Activated CD8-positive, alpha-beta memory T cell treated with anti-CD3 and anti-CD28 coated beads for 24 hours (primary cell): ENCODE data around the gene DNAL1.
A peak's percentile ranks its signal among the peaks of the same experiment; 100 is the strongest.

ENCODE experiments used
- DNase-seq: peaks from one replicate; pipeline ENCODE4 v3.0.0-alpha.2; 2020

DNAL1 gene

GRCh38 chr14:73710737-73711136 is 66.0 kb downstream of the DNAL1 start:
- DNase-seq, result no peak

DNA sequence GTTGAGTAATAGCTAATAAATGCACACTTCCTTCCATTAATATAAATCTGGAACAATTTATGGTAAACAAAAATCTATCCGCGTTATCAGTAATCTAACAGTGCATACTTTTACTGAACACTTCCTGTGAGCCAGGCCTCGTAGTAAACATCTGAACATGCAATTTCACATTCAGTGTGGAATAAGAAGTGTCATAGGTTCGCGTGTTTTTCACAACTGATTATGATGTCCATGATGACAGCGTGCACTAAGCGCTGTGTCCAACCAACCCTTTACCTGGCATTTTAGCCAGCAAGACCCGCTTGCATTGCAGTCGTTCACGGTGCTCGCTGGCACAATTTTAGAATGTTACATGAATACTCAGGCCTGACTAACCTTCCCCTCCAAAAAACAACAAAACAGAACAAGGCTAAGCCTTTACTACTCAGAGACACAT is 67.3 kb downstream of the DNAL1 start:
- no peak for DNase-seq

- peak; percentile 73 for DNase-seq
These were observed 67.9 kb downstream of the DNAL1 start for GRCh38 chr14:73712540-73713180.

- DNase-seq, result no peak
These were observed 68.5 kb downstream of the DNAL1 start for GRCh38 chr14:73713206-73713802.

DNA sequence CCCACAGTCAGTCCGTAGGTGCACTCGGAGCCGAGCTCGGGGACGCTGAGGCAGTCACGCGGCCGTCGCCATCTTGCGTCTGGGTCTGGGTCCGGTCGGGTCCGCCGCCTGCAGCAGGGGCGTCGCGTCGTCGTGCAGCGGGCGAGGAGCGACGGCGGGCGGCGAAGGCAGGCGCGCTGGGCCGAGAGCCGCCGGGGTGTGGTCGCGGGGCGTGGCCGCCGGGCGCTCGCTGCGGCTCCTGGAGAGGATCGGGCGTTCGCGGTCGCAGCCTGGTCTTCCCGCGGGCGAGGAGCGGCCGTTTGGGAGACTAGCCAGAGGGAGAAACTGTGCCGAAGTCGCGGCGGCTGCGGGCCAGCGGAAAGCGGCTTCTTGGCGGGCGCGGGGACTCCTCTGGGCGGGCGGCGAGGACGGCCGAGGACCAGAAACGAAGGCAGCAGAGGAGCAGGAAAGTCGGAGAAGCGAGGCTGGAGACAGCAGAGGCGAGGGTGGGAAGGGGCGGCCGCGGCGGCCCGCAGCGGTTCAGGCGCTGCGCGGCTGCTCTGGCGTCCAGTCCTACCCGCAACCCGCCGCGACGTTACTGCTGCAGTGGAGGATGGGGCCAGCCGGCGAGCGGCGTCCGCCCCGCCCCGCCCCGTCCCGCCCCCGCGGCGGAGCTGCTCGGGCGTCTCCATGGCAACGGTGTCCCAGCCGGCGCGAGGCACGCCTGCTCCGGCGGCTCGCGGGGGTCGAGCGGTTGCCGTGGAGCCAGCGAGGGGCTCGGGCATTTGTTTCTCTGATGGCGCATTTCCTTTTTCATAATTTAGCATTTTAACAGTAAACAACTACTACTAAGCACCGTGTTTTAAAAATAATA is 69.2 kb downstream of the DNAL1 start, which contains the start of gene PNMA1:
Gene PNMA1 (minus strand): TSS at position 582 of the 853 bp plus-strand sequence. CDS start 745 bp downstream, outside the sequence.
- DNase-seq, result peak; percentile 93

- DNase-seq, result no peak
These were observed 69.9 kb downstream of the DNAL1 start for GRCh38 chr14:73714656-73715081.

DNA sequence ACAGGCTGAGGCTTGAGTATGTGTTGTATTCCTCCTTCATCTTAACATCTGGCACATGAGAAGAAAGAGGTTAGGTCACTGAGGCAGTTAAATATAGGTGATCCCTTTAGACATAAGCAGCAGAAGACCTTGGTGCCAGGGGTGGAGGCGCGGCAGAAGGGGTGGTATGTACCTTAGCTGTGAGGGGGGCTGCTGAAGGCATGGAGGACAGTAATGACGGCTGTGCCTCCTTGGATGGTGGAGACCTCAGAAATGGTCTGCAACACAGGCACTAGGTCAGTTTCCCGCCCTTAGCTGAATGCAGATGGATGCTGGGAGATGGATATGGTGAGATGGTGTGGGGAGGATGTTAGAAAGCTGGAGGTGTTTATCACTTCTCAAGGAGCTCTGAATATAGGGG is 70.9 kb downstream of the DNAL1 start:
- DNase-seq, result no peak

- DNase-seq, result no peak
These were observed 72.5 kb downstream of the DNAL1 start for GRCh38 chr14:73717266-73717665.

DNA sequence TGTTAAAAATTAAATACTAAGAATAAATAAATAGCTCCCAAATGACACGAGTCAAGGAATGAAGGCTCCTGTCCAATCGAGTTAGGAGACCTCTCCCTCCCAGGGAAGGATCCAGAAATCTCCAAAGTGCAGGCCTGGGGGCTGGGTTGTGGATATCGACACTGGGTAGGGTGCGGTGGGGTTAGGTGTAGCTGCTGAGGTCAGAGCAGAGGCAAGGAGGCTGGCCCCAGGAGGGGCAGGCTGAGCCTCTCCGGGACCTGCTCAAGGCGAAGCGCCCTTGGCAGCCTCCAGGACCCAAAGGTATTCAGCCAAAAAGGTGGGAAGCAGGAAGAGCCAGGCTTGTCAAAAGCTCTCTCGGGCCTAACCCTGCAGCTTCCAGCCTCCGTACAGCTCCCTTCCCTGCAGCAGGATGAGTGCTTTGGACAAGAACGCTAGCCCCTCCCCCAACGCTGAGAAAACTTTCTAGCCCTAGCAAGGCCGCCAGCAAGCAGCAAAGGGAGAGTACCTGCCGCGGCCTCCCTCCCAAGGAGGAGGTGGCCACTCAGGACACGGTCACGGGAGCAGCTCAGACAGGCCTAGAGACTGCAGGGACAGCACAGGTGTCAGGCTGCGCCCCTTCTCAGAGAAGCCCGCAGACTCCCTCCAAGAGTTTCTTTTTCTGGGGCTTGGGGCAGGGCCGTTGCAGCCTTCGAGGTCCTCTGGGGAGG is 73.1 kb downstream of the DNAL1 start:
- DNase-seq, result no peak

DNA sequence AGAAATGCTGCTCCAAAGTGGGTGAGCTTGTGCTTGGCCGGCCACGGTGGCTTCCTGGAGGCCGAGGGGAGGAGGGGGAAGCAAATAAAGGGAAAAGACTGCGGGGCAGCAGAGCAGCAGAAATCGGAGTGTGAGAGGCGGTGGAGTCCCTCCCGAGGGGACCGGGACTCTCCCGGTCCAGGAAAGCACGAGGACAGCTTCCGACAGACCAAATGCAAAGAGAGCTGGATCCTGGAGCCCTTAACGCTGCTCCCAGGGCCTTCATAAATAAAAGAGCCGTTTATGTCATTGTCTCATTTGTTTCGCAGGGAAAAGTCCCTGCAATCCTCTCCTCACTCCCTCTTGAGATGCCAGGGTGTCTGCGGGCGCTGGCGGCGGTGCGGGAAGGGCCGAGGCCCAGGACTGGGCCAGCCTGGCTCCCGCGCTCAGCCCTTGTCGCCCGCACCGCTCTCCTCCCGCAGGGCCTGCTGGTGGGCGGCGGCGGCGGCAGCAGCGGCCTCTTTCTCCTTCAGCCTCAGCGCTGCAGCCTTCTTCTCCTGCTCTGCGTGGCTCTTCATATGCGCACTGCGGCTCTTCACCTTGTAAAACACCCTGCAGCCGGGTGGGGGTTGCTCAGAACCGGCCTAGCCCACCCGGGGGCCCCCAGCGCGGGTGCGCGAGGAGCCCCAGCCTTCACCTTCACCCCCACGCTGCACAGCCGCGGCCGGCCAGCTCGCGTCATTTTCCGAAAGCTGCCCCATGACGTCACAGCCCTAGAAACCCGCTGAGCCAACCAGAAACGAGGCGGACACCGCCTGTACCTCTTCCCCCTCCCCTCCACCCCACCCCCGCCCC is 73.8 kb downstream of the DNAL1 start:
- no peak for DNase-seq

GRCh38 chr14:73719361-73719760 is 74.6 kb downstream of the DNAL1 start:
- no peak for DNase-seq

GRCh38 chr14:73719791-73720190 is 75.0 kb downstream of the DNAL1 start:
- DNase-seq, result no peak

DNA sequence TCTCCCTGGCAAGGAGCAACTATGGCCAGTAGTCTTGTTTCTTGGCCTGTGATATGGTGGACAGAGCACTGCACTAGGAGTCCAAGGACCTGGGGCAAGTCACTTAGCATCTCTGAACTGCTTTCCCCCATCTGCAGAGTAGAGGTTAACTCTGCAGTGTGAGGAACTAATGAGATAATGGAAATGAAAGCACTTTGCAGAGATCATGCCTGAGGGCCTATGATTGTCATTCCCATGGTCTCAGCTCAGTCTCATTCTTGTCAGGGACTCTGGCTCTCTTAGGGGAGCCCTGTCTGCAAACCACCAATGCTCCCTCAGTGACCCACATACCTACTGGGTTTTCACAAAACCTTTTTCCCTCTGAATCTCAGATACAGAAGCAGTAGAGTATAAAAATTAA is 75.8 kb downstream of the DNAL1 start:
- DNase-seq, result no peak

DNA sequence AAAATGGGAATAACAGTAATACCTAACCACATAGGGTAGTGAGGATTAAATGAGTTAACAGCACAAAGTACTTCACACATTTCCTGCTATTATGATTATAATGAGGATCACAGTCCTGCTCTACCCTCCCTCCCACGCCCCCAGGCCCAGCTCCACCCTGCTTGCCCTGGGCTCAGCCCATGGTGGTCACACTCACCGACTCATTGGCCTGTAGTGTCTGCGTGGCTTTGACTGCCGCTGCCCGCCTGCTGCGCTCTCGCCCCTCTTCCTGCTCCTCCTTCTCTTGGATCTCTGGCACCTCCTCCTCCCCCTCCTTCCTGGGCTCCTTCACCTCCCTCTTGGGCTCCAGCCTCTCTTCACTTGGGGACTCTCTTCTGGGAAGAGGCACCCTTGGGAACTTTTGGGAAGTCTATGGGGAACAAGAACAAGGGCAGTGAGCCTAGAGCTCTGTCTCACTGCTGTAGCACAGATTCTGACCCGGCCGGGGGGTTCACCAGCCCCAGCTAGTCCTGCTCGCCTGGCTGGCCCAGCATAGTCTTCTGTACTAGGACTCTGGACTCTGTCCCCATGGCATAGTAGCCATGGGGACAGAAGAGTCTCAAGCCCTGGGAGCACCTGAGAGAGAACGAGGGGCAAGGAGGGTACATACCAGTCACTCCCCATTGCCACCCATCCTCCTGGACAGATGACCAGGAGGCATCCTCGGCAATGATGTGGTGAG is 76.5 kb downstream of the DNAL1 start:
- no peak for DNase-seq

DNA sequence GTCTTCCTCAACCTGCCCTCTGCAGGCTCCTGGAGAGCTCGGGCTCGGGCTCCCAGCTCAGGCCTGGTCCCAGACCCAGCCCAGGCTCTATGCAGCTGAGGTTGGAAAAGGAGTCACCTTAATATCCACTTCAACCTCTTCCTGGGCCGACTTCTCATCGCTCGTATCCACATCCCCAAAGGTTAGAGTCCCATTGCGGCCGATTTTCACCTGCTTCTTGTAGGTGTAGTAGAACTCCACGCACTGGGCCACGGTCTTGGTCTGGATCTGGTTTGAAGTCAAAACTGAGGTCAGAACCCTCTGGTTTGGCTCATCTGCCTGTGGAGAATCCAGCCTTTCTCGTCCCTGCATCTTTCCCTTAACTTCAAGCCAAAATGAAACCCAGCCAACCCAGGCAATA is 77.8 kb downstream of the DNAL1 start:
- DNase-seq, result peak; percentile 47

DNA sequence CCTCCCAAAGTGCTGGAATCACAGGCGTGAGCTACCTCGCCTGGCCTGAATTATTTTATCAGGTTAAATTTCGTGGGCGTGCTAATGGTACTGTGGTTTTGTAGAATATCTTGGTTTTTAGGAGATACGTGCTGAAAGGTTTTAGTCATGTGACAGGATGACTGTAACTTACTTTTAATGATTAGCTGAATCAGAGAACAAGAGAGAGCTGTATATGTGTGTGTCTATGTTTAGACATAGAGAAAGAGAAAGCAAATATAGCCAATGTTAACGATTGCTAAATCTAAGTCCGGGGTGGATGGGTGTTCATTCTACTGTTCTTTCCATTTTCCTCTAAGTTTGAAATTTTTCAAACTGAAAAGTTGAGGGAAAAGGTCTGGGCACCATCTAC is 78.6 kb downstream of the DNAL1 start:
- DNase-seq, result no peak

DNA sequence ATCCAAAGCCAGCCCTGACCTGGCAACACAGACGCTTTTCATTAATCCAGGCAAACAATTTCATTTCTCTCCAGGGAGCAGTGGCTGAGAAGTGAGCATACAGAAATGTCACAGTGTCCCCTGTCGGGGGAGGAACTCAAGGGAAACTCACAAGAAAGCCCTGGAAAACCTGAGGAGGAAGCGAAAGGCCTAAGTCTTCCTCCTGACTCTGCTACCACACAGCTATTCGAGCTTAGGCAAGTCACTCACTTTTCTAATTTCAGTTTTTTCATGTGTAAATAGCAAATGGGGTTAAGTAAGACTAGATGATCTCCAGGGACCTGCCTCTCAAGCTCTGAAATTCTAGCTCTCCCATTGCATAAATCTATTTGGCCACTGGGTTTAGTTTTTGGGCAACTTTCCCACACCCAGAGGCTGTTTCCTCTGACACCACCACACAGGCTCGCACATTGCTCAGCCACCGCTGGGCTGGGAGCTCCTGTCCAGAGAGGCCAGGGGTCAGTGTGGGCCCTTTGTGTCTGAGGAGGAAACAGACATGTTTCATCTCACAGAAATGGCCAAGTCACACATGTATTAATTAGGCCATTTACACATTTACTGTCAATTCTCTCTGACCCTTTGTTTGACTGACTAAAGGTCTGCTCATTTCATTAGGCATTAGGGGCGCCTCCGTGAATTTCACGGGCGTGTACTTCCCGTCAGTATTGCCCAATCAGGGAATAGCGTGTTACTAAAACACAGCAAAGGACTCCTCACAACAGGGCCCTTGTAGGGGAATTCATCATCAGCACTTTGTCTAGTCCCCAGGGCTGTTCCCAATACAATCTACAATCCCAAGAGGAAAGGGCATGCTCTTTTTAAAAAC is 79.2 kb downstream of the DNAL1 start:
- DNase-seq, result no peak

GRCh38 chr14:73724696-73725095 is 79.9 kb downstream of the DNAL1 start:
- DNase-seq, result no peak

DNA sequence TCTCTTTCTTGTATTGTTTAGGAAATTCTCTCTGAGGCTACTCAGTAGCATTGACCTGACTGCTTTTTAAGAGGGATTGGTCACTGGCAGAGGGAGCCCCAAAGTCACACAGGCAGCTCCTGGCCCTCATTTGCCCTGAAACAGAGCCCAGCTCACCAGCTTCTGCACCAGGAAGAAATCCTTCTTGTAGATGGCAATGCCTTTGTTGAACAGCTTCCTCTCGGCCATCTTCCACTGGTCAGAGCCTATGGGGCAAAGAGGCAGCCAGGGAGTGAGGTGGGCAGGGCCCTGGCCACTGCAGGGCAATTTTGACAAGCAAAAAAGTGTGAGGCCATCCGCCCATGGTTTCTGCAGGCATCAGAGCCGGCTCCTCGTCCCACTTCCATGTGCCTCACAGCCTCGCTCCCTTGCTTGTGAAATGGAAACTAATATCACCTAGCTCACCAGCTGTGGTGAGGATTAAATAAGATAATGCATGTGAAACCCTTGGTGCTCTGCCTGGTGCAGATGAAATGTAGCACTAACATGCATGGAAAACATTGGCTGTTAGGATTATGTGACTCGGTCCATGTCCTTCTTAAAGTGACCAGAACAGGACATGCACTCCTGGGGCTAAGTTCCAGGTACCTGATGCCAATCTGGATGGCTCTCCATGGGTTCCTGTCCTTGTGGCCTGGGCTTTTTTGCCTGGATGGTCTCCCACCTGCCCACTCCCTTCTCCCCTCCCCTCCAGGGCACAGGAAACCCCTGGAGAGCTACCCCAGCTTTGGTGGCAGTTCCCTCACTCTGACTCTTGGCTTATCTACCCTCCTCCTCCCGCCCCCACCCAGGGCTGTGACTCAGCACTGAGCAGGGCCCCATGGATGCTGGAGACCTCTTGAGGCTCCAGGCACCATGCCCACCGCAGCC is 80.6 kb downstream of the DNAL1 start:
- DNase-seq, result no peak
